ENCODE data around the gene PSME3IP1.

DNA sequence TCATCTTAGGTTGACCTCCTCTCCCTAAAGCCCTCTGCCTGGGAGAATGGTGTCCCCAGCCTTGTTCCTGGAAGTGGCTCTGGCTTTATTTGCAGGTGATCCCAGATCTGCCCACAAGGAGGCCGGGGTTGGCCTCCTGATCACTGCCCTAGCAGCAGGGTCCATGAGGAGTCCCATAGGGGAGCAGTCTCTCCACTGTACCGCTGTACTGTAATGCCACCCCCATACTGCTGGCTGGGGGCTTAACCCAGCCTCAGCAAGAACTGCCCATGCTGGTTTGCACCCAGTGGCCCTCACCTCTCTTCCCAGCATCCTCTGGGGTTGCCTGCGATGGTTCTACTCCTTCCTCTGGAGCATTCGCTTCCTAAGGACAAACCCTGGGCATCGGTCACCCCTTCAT, 39.1 kb downstream of the PSME3IP1 start:
- no peak for TF ChIP-seq POLR2A (IDR thresholded peaks at IDR 0.05)
- TF ChIP-seq, protein P1, sequence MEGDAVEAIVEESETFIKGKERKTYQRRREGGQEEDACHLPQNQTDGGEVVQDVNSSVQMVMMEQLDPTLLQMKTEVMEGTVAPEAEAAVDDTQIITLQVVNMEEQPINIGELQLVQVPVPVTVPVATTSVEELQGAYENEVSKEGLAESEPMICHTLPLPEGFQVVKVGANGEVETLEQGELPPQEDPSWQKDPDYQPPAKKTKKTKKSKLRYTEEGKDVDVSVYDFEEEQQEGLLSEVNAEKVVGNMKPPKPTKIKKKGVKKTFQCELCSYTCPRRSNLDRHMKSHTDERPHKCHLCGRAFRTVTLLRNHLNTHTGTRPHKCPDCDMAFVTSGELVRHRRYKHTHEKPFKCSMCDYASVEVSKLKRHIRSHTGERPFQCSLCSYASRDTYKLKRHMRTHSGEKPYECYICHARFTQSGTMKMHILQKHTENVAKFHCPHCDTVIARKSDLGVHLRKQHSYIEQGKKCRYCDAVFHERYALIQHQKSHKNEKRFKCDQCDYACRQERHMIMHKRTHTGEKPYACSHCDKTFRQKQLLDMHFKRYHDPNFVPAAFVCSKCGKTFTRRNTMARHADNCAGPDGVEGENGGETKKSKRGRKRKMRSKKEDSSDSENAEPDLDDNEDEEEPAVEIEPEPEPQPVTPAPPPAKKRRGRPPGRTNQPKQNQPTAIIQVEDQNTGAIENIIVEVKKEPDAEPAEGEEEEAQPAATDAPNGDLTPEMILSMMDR (IDR thresholded peaks at IDR 0.05) = peak in 1 of 3 donors; percentile 11
- no peak for TF ChIP-seq POLR2AphosphoS5 (IDR thresholded peaks at IDR 0.05)

All from breast epithelium (tissue), 3 donors.